Measurements from ENCODE around the gene PRRG1.

PRRG1 gene

DNA sequence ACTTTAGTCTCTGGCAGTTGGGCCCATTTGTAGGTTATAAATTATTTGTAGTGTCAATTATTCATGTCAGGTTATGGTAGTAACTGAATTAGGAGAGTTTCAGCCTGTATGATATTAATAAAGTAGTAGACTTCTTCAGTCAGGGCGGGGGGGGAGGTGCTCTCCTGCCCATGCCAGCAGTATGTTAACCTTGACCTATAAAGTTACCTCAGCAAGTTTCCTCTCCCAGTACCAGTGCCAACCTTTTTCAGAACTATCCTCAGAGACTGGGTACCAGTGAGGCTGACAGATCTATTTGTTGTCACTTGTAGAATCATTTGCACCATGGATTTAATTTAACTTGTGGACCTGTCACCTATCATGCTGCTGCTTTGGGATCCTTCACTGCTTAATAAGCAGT lies 88.0 kb downstream of the PRRG1 start:
- no peaks in the 10 kb centered on the region for H3K4me1 ChIP-seq (ENCODE audit: control insufficient read depth, insufficient read depth, low read depth, low read length)
- H4K91ac ChIP-seq (ENCODE audit: low read length): no peak overlapping the region
- no peak overlapping the region for H2BK15ac ChIP-seq (ENCODE audit: low read depth, poor library complexity, severe bottlenecking)
- H3K27ac ChIP-seq (ENCODE audit: low read length, poor library complexity, severe bottlenecking): no peak overlapping the region
- H3K79me1 ChIP-seq (replicated peaks; ENCODE audit: low read length, poor library complexity, severe bottlenecking): peaks cover 8% of the 10 kb centered on the region
- WGBS: 100% methylated on average over 1 of the region's 1 CpG
- no peaks in the 10 kb centered on the region for H3K27me3 ChIP-seq (ENCODE audit: control insufficient read depth in 1 of 2, insufficient read depth in 1 of 2, low read length in 2 of 2)
- no peak for DNase-seq
- H3K36me3 ChIP-seq (ENCODE audit: control insufficient read depth in 1 of 2, insufficient read depth in 2 of 2, low read depth in 1 of 2, low read length in 2 of 2): peaks cover 5 to 10% of the 10 kb centered on the region in 2 experiments
- no peak overlapping the region for H3K4ac ChIP-seq (ENCODE audit: low read depth in 1 of 2, low read length in 2 of 2)
- H3K4me3 ChIP-seq (ENCODE audit: insufficient read depth in 1 of 2, low read depth in 1 of 2, low read length in 2 of 2): no peak overlapping the region
- H2AK5ac ChIP-seq (ENCODE audit: low read length, severe bottlenecking): no peak overlapping the region
- H3K18ac ChIP-seq (ENCODE audit: low read depth in 1 of 2, low read length in 2 of 2): no peak overlapping the region
- no peak overlapping the region for H4K8ac ChIP-seq (ENCODE audit: low read length)
- H3K9ac ChIP-seq (ENCODE audit: low read length): no peak overlapping the region
- no peak overlapping the region for H2BK5ac ChIP-seq (ENCODE audit: low read depth, low read length, poor library complexity, severe bottlenecking)
- no peak overlapping the region for H2BK120ac ChIP-seq (ENCODE audit: low read depth, low read length)
- no peak overlapping the region for H3K4me2 ChIP-seq (ENCODE audit: low read length, poor library complexity, severe bottlenecking)
- no peak overlapping the region for H3K14ac ChIP-seq (ENCODE audit: low read length in 2 of 2)
- H2BK12ac ChIP-seq (ENCODE audit: low read length in 2 of 2): no peak overlapping the region
- no peak overlapping the region for H2AFZ ChIP-seq (ENCODE audit: low read depth, low read length)
- no peaks in the 10 kb centered on the region for H3K9me3 ChIP-seq (ENCODE audit: control insufficient read depth, low read length)
- no peak overlapping the region for H3K23ac ChIP-seq (ENCODE audit: low read length in 2 of 2)

GRCh38 chrX:37441377-37441776 lies 92.2 kb downstream of the PRRG1 start:
- Histone ChIP-seq H3K4me3 (ENCODE audit: insufficient read depth in 1 of 2, low read depth in 1 of 2, low read length in 2 of 2) (no peak overlapping the region), H3K9ac (ENCODE audit: low read length) (no peak overlapping the region), H3K9me3 (ENCODE audit: control insufficient read depth, low read length) (no peaks in the 10 kb centered on the region), H3K14ac (ENCODE audit: low read length in 2 of 2) (no peak overlapping the region), H3K27me3 (ENCODE audit: control insufficient read depth in 1 of 2, insufficient read depth in 1 of 2, low read length in 2 of 2) (no peaks in the 10 kb centered on the region), H3K4ac (ENCODE audit: low read depth in 1 of 2, low read length in 2 of 2) (no peak overlapping the region), H2BK12ac (ENCODE audit: low read length in 2 of 2) (no peak overlapping the region), H2AFZ (ENCODE audit: low read depth, low read length) (no peak overlapping the region), H3K4me2 (ENCODE audit: low read length, poor library complexity, severe bottlenecking) (no peak overlapping the region), H2BK5ac (ENCODE audit: low read depth, low read length, poor library complexity, severe bottlenecking) (no peak overlapping the region), H2BK15ac (ENCODE audit: low read depth, poor library complexity, severe bottlenecking) (no peak overlapping the region), H3K4me1 (ENCODE audit: control insufficient read depth, insufficient read depth, low read depth, low read length) (no peaks in the 10 kb centered on the region), H3K79me1 (replicated peaks; ENCODE audit: low read length, poor library complexity, severe bottlenecking) (peaks cover 10% of the 10 kb centered on the region), H3K27ac (ENCODE audit: low read length, poor library complexity, severe bottlenecking) (no peak overlapping the region), H3K18ac (ENCODE audit: low read depth in 1 of 2, low read length in 2 of 2) (no peak overlapping the region), H4K8ac (ENCODE audit: low read length) (no peak overlapping the region), H3K23ac (ENCODE audit: low read length in 2 of 2) (no peak overlapping the region), H4K91ac (ENCODE audit: low read length) (no peak overlapping the region), H2AK5ac (ENCODE audit: low read length, severe bottlenecking) (no peak overlapping the region), H3K36me3 (ENCODE audit: control insufficient read depth in 1 of 2, insufficient read depth in 2 of 2, low read depth in 1 of 2, low read length in 2 of 2) (peaks cover 12% of the 10 kb centered on the region in 2 experiments), H2BK120ac (ENCODE audit: low read depth, low read length) (no peak overlapping the region)
- DNase-seq: no peak
- over 99% methylated on average over 16 of the region's 16 CpGs for WGBS

DNA sequence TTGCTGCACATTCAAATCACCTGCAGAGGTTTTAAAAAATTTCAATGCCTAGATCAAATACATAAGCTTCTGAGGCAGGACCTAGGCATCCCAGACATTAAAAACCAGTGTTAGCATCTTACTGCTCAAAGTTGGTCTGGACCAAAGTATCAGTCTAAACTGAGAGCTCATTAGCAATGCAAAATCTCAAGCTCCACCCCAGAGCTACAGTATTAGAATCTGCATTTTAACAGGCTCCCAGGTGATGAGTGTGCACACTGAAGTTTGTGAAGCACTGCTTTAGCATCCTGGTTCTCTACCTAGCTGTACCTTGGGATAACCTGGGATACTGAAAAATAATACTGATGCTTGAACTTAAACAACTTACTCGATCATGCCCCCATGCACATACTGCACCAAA lies 96.0 kb downstream of the PRRG1 start:
- no peak overlapping the region for H3K4me2 ChIP-seq (ENCODE audit: low read length, poor library complexity, severe bottlenecking)
- no peak overlapping the region for H4K91ac ChIP-seq (ENCODE audit: low read length)
- no peak overlapping the region for H3K27ac ChIP-seq (ENCODE audit: low read length, poor library complexity, severe bottlenecking)
- no peak overlapping the region for H3K4me3 ChIP-seq (ENCODE audit: insufficient read depth in 1 of 2, low read depth in 1 of 2, low read length in 2 of 2)
- H3K79me1 ChIP-seq (replicated peaks; ENCODE audit: low read length, poor library complexity, severe bottlenecking): peaks cover 12% of the 10 kb centered on the region
- DNase-seq: no peak
- no peak overlapping the region for H4K8ac ChIP-seq (ENCODE audit: low read length)
- H3K14ac ChIP-seq (ENCODE audit: low read length in 2 of 2): no peak overlapping the region
- H2AK5ac ChIP-seq (ENCODE audit: low read length, severe bottlenecking): no peak overlapping the region
- H3K4me1 ChIP-seq (ENCODE audit: control insufficient read depth, insufficient read depth, low read depth, low read length): no peaks in the 10 kb centered on the region
- no peak overlapping the region for H2BK5ac ChIP-seq (ENCODE audit: low read depth, low read length, poor library complexity, severe bottlenecking)
- peaks cover 12% of the 10 kb centered on the region in 2 experiments for H3K36me3 ChIP-seq (ENCODE audit: control insufficient read depth in 1 of 2, insufficient read depth in 2 of 2, low read depth in 1 of 2, low read length in 2 of 2)
- H2BK15ac ChIP-seq (ENCODE audit: low read depth, poor library complexity, severe bottlenecking): no peak overlapping the region
- H2BK12ac ChIP-seq (ENCODE audit: low read length in 2 of 2): no peak overlapping the region
- H2AFZ ChIP-seq (ENCODE audit: low read depth, low read length): no peak overlapping the region
- H3K18ac ChIP-seq (ENCODE audit: low read depth in 1 of 2, low read length in 2 of 2): no peak overlapping the region
- no peak overlapping the region for H3K23ac ChIP-seq (ENCODE audit: low read length in 2 of 2)
- H3K9ac ChIP-seq (ENCODE audit: low read length): no peak overlapping the region
- no peaks in the 10 kb centered on the region for H3K9me3 ChIP-seq (ENCODE audit: control insufficient read depth, low read length)
- H3K4ac ChIP-seq (ENCODE audit: low read depth in 1 of 2, low read length in 2 of 2): no peak overlapping the region
- no peaks in the 10 kb centered on the region for H3K27me3 ChIP-seq (ENCODE audit: control insufficient read depth in 1 of 2, insufficient read depth in 1 of 2, low read length in 2 of 2)
- no peak overlapping the region for H2BK120ac ChIP-seq (ENCODE audit: low read depth, low read length)
- 95% methylated on average over 1 of the region's 1 CpG for whole genome bisulfite sequencing

- H4K91ac ChIP-seq (ENCODE audit: low read length): no peak overlapping the region
- H2BK5ac ChIP-seq (ENCODE audit: low read depth, low read length, poor library complexity, severe bottlenecking): no peak overlapping the region
- peaks cover 3% of the 10 kb centered on the region for H3K79me1 ChIP-seq (replicated peaks; ENCODE audit: low read length, poor library complexity, severe bottlenecking)
- no peak overlapping the region for H3K4me2 ChIP-seq (ENCODE audit: low read length, poor library complexity, severe bottlenecking)
- no peak overlapping the region for H3K4me3 ChIP-seq (ENCODE audit: insufficient read depth in 1 of 2, low read depth in 1 of 2, low read length in 2 of 2)
- H4K8ac ChIP-seq (ENCODE audit: low read length): no peak overlapping the region
- H3K23ac ChIP-seq (ENCODE audit: low read length in 2 of 2): no peak overlapping the region
- H3K27ac ChIP-seq (ENCODE audit: low read length, poor library complexity, severe bottlenecking): no peak overlapping the region
- H2AK5ac ChIP-seq (ENCODE audit: low read length, severe bottlenecking): no peak overlapping the region
- no peak for DNase-seq
- WGBS: no CpG with 5 or more reads among the region's 1 CpG
- H3K4ac ChIP-seq (ENCODE audit: low read depth in 1 of 2, low read length in 2 of 2): no peak overlapping the region
- H3K18ac ChIP-seq (ENCODE audit: low read depth in 1 of 2, low read length in 2 of 2): no peak overlapping the region
- no peak overlapping the region for H2BK120ac ChIP-seq (ENCODE audit: low read depth, low read length)
- H3K9me3 ChIP-seq (ENCODE audit: control insufficient read depth, low read length): no peaks in the 10 kb centered on the region
- H3K27me3 ChIP-seq (ENCODE audit: control insufficient read depth in 1 of 2, insufficient read depth in 1 of 2, low read length in 2 of 2): no peaks in the 10 kb centered on the region
- no peak overlapping the region for H3K9ac ChIP-seq (ENCODE audit: low read length)
- peaks cover 0 to 3% of the 10 kb centered on the region in 2 experiments for H3K36me3 ChIP-seq (ENCODE audit: control insufficient read depth in 1 of 2, insufficient read depth in 2 of 2, low read depth in 1 of 2, low read length in 2 of 2)
- no peak overlapping the region for H2BK12ac ChIP-seq (ENCODE audit: low read length in 2 of 2)
- H2AFZ ChIP-seq (ENCODE audit: low read depth, low read length): no peak overlapping the region
- H3K14ac ChIP-seq (ENCODE audit: low read length in 2 of 2): no peak overlapping the region
- no peaks in the 10 kb centered on the region for H3K4me1 ChIP-seq (ENCODE audit: control insufficient read depth, insufficient read depth, low read depth, low read length)
- H2BK15ac ChIP-seq (ENCODE audit: low read depth, poor library complexity, severe bottlenecking): no peak overlapping the region
These were observed 104.7 kb downstream of the PRRG1 start for GRCh38 chrX:37453821-37454220.

Measured in mesenchymal stem cell (in vitro differentiated cells and primary cell).